H9 (cell line): Measurements from ENCODE around the gene VAV3. TPM values are rescaled to one million over a fixed set of nuclear protein-coding genes. Genes with fewer than 3 reads are reported as not detected.

Experiments
- DNase-seq: peaks from one replicate; pipeline ENCODE4 v3.0.0-alpha.2; 2017
- H2AFZ ChIP-seq: one replicate; pipeline ENCODE4 v1.6.1; 2013; ENCODE audit warnings: mild to moderate bottlenecking, low read length, control low read depth, moderate library complexity
- H2AK5ac ChIP-seq: 2 replicates; pipeline ENCODE4 v1.6.1; 2013; ENCODE audit warnings: low read length, control low read depth, mixed read lengths; ENCODE audit not compliant: insufficient read length
- H2BK120ac ChIP-seq: one replicate; pipeline ENCODE4 v1.6.1; 2013; ENCODE audit warnings: low read depth, mild to moderate bottlenecking, low read length, control low read depth, inconsistent platforms; ENCODE audit not compliant: poor library complexity, severe bottlenecking
- H2BK12ac ChIP-seq: 2 replicates; pipeline ENCODE4 v1.6.1; 2013; ENCODE audit warnings: low read length, control low read depth, mixed read lengths, low read depth; ENCODE audit not compliant: insufficient read length
- H2BK15ac ChIP-seq: 2 replicates; pipeline ENCODE4 v1.6.1; 2013; ENCODE audit warnings: low read depth, low read length, control low read depth
- H2BK20ac ChIP-seq: one replicate; pipeline ENCODE4 v1.6.1; 2013; ENCODE audit warnings: low read depth, mild to moderate bottlenecking, low read length, control low read depth, inconsistent platforms; ENCODE audit not compliant: poor library complexity, severe bottlenecking
- H2BK5ac ChIP-seq: 2 replicates; pipeline ENCODE4 v1.6.1; 2013; ENCODE audit warnings: low read length, control low read depth, mixed read lengths; ENCODE audit not compliant: insufficient read length
- H3K14ac ChIP-seq: 2 replicates; pipeline ENCODE4 v1.6.1; 2013; ENCODE audit warnings: low read length, control low read depth; ENCODE audit not compliant: insufficient read depth
- H3K18ac ChIP-seq: 2 replicates; pipeline ENCODE4 v1.6.1; 2013; ENCODE audit warnings: low read depth, mild to moderate bottlenecking, mixed read lengths, low read length, control low read depth; ENCODE audit not compliant: insufficient read length
- H3K23ac ChIP-seq: 2 replicates; pipeline ENCODE4 v1.6.1; 2013; ENCODE audit warnings: low read length, control low read depth, mixed read lengths, low read depth; ENCODE audit not compliant: insufficient read length
- H3K23me2 ChIP-seq: 2 replicates; pipeline ENCODE4 v1.6.1; 2013; ENCODE audit warnings: low read depth, mild to moderate bottlenecking, mixed read lengths, low read length, control low read depth; ENCODE audit not compliant: insufficient read length, poor library complexity, severe bottlenecking
- H3K27ac ChIP-seq: 2 replicates; pipeline ENCODE4 v1.5.1; 2013; ENCODE audit warnings: low read length, control low read depth, mixed read lengths, low read depth; ENCODE audit not compliant: insufficient read length
- H3K27me3 ChIP-seq: 2 replicates; pipeline ENCODE4 v1.6.1; 2013; ENCODE audit warnings: low read length, control low read depth, inconsistent platforms; ENCODE audit not compliant: insufficient read depth
- H3K4ac ChIP-seq: 2 replicates; pipeline ENCODE4 v1.6.1; 2013; ENCODE audit warnings: low read depth, mild to moderate bottlenecking, control low read depth, inconsistent platforms, low read length, moderate library complexity
- H3K4me1 ChIP-seq: 2 replicates; pipeline ENCODE4 v1.6.1; 2013; ENCODE audit warnings: low read length, control low read depth, inconsistent platforms; ENCODE audit not compliant: insufficient read depth
- H3K4me2 ChIP-seq: 2 replicates; pipeline ENCODE4 v1.6.1; 2013; ENCODE audit warnings: low read length, control low read depth, mixed read lengths; ENCODE audit not compliant: insufficient read length, insufficient read depth
- H3K56ac ChIP-seq: 2 replicates; pipeline ENCODE4 v1.6.1; 2013; ENCODE audit warnings: low read depth, mild to moderate bottlenecking, mixed read lengths, low read length, control low read depth; ENCODE audit not compliant: insufficient read length
- H3K79me1 ChIP-seq: 2 replicates; pipeline ENCODE4 v1.6.1; 2013; ENCODE audit warnings: low read depth, mild to moderate bottlenecking, moderate library complexity, low read length, control low read depth, inconsistent platforms; ENCODE audit not compliant: insufficient read depth, poor library complexity, severe bottlenecking
- H3K79me2 ChIP-seq: 2 replicates; pipeline ENCODE4 v1.6.1; 2013; ENCODE audit warnings: low read length, control low read depth, inconsistent platforms; ENCODE audit not compliant: insufficient read depth
- H3K9ac ChIP-seq: 2 replicates; pipeline ENCODE4 v1.6.1; 2013; ENCODE audit warnings: low read length, control low read depth, mixed read lengths; ENCODE audit not compliant: insufficient read length; ENCODE audit errors: extremely low read depth
- H3K9me3 ChIP-seq: one replicate; pipeline ENCODE4 v1.6.1; 2013; ENCODE audit warnings: low read depth, low read length, inconsistent platforms; ENCODE audit not compliant: control insufficient read depth
- H3T11ph ChIP-seq: one replicate; pipeline ENCODE4 v1.6.1; 2013; ENCODE audit warnings: mild to moderate bottlenecking, low read length, control low read depth, inconsistent platforms
- H4K20me1 ChIP-seq: one replicate; pipeline ENCODE4 v1.6.1; 2013; ENCODE audit not compliant: control insufficient read depth, insufficient read length, insufficient read depth
- H4K5ac ChIP-seq: 2 replicates; pipeline ENCODE4 v1.6.1; 2013; ENCODE audit warnings: low read depth, mild to moderate bottlenecking, mixed read lengths, low read length, control low read depth; ENCODE audit not compliant: insufficient read length
- H4K8ac ChIP-seq: replicated peaks from 2 replicates; pipeline ENCODE4 v1.6.1; 2013; ENCODE audit warnings: low read length, control low read depth, mixed read lengths, low read depth; ENCODE audit not compliant: insufficient read length
- H4K91ac ChIP-seq: 2 replicates; pipeline ENCODE4 v1.6.1; 2013; ENCODE audit warnings: low read depth, mild to moderate bottlenecking, moderate library complexity, mixed read lengths, low read length, control low read depth; ENCODE audit not compliant: insufficient read length
- H3K27ac Mint-ChIP-seq, 3 experiments: 2 replicates in 2 of 3; 3 replicates in 1 of 3; pipeline ENCODE4 v1.8.0; 2020 to 2021; ENCODE audit warnings: mixed read lengths in 3 of 3, mild to moderate bottlenecking in 1 of 3, moderate library complexity in 1 of 3
- H3K27me3 Mint-ChIP-seq: 2 replicates; pipeline ENCODE4 v1.8.0; 2021; ENCODE audit warnings: low read depth, mild to moderate bottlenecking, moderate library complexity, mixed read lengths
- H3K36me3 Mint-ChIP-seq, 3 experiments: 2 replicates in 2 of 3; 3 replicates in 1 of 3; pipeline ENCODE4 v1.8.0; 2020 to 2021; ENCODE audit warnings: low read depth in 3 of 3, mixed read lengths in 3 of 3; ENCODE audit not compliant: insufficient read depth in 1 of 3
- H3K4me1 Mint-ChIP-seq, 2 experiments: 2 replicates each; pipeline ENCODE4 v1.8.0; 2020; ENCODE audit warnings: mixed read lengths in 2 of 2
- H3K4me3 Mint-ChIP-seq, 2 experiments: 2 replicates in 1 of 2; 3 replicates in 1 of 2; pipeline ENCODE4 v1.8.0; 2020 to 2021; ENCODE audit warnings: mild to moderate bottlenecking in 2 of 2, mixed read lengths in 2 of 2, moderate library complexity in 1 of 2
- H3K9me3 Mint-ChIP-seq, 2 experiments: 2 replicates in 1 of 2; 3 replicates in 1 of 2; pipeline ENCODE4 v1.8.0; 2020; ENCODE audit warnings: mild to moderate bottlenecking in 2 of 2, mixed read lengths in 2 of 2, moderate library complexity in 1 of 2
- WGBS: extraction: QIAGEN DNeasy Blood & Tissue Kit; methylation state at CpG from one replicate; pipeline ENCODE4 v1.1.7; 2013; ENCODE audit warnings: missing lambda C conversion rate, low lambda C conversion rate, mixed read lengths; ENCODE audit not compliant: insufficient read length; ENCODE audit errors: extremely low coverage; 5-methylcytosine and 5-hydroxymethylcytosine counted together
- total RNA-seq: library from RNA; stranded (reverse); gene quantifications from 2 replicates; pipeline ENCODE4 v1.2.1, GENCODE V29; 2021
- TF ChIP-seq, protein P1 (sequence below): fragments of 200-600 bp; sonication (generic); conservative IDR thresholded peaks from 3 replicates; pipeline ENCODE4 v1.8.0; 2021; ENCODE audit warnings: antibody characterized with exemption, mild to moderate bottlenecking

Gene VAV3
- total RNA-seq, 1 experiment from 2014 or later, result 5.1 TPM

DNA sequence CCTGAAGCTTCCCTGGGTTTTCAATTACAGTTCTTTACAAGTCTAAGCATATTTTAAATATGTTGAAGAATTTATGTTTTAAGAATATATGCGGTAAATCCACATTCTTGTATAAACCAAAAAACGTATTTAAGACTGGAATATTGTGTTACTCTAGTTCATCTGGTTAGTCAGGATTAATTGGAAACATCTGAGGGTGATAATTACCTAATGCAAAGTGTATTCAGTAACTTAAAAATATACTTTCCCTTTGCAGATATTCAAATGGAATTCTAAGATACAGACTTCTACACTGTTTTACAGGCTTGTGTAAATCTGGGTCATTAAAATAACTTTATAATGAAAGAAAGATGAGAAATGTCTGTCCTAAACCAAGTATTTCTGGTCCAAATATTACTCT, 302.0 kb downstream of the VAV3 start:
- H3T11ph ChIP-seq, result no peak overlapping the region
- no peak overlapping the region for H3K4ac ChIP-seq
- H3K56ac ChIP-seq, result no peak overlapping the region
- no peak overlapping the region for H2AK5ac ChIP-seq
- H3K4me3 Mint-ChIP-seq, result no peak overlapping the region
- no peak overlapping the region for H3K14ac ChIP-seq
- H3K9me3 Mint-ChIP-seq, result no peaks in the 10 kb centered on the region
- H3K4me1 Mint-ChIP-seq, result no peaks in the 10 kb centered on the region
- H3K18ac ChIP-seq, result no peak overlapping the region
- H2BK20ac ChIP-seq, result no peak overlapping the region
- no peaks in the 10 kb centered on the region for H3K4me1 ChIP-seq
- H2BK120ac ChIP-seq, result no peak overlapping the region
- H3K23ac ChIP-seq, result no peak overlapping the region
- TF ChIP-seq, protein P1, sequence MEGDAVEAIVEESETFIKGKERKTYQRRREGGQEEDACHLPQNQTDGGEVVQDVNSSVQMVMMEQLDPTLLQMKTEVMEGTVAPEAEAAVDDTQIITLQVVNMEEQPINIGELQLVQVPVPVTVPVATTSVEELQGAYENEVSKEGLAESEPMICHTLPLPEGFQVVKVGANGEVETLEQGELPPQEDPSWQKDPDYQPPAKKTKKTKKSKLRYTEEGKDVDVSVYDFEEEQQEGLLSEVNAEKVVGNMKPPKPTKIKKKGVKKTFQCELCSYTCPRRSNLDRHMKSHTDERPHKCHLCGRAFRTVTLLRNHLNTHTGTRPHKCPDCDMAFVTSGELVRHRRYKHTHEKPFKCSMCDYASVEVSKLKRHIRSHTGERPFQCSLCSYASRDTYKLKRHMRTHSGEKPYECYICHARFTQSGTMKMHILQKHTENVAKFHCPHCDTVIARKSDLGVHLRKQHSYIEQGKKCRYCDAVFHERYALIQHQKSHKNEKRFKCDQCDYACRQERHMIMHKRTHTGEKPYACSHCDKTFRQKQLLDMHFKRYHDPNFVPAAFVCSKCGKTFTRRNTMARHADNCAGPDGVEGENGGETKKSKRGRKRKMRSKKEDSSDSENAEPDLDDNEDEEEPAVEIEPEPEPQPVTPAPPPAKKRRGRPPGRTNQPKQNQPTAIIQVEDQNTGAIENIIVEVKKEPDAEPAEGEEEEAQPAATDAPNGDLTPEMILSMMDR, result no peak
- H3K27ac ChIP-seq, result no peak overlapping the region
- no peaks in the 10 kb centered on the region for H4K20me1 ChIP-seq
- no peaks in the 10 kb centered on the region for H3K36me3 Mint-ChIP-seq
- no peak overlapping the region for H3K27ac Mint-ChIP-seq
- H3K27me3 ChIP-seq, result no peaks in the 10 kb centered on the region
- H2BK15ac ChIP-seq, result no peak overlapping the region
- H3K4me2 ChIP-seq, result no peak overlapping the region
- no peaks in the 10 kb centered on the region for H3K79me1 ChIP-seq
- no peak overlapping the region for H3K9ac ChIP-seq
- no peak overlapping the region for H2BK5ac ChIP-seq
- H4K8ac ChIP-seq, result no peak overlapping the region
- no CpG with 5 or more reads among the region's 2 CpGs for WGBS
- no peaks in the 10 kb centered on the region for H3K9me3 ChIP-seq
- H4K5ac ChIP-seq, result no peak overlapping the region
- no peak overlapping the region for H4K91ac ChIP-seq
- DNase-seq, result no peak
- H2BK12ac ChIP-seq, result no peak overlapping the region
- H3K79me2 ChIP-seq, result no peaks in the 10 kb centered on the region
- H3K27me3 Mint-ChIP-seq, result no peaks in the 10 kb centered on the region
- no peak overlapping the region for H2AFZ ChIP-seq
- no peaks in the 10 kb centered on the region for H3K23me2 ChIP-seq
